ENCODE data around the gene PLPP4.

PLPP4 gene

GRCh38 chr10:120599200-120599724 is 142.2 kb downstream of the PLPP4 start:
- H3K36me3 ChIP-seq (ENCODE audit: insufficient read depth): no peaks in the 10 kb centered on the region
- no peak overlapping the region for H3K4me3 ChIP-seq (IDR thresholded peaks at IDR 0.05; ENCODE audit: insufficient read depth, low read depth, low read length)
- no peak overlapping the region for H3K4me2 ChIP-seq
- no peaks in the 10 kb centered on the region for H4K20me1 ChIP-seq (ENCODE audit: insufficient read depth)
- H3K9ac ChIP-seq: no peak overlapping the region
- H2AFZ ChIP-seq (ENCODE audit: low read depth): no peak overlapping the region
- no peak overlapping the region for H3K27ac ChIP-seq
- no peaks in the 10 kb centered on the region for H3K27me3 ChIP-seq (ENCODE audit: insufficient read depth, low read depth)
- no peaks in the 10 kb centered on the region for H3K4me1 ChIP-seq (ENCODE audit: low read depth, poor library complexity, severe bottlenecking)
- no peak for TF ChIP-seq CTCF (conservative IDR thresholded peaks at IDR 0.05; ENCODE audit: low read depth, low read length)
- no peaks in the 10 kb centered on the region for H3K79me2 ChIP-seq (ENCODE audit: insufficient read depth, low read depth)

GRCh38 chr10:120600871-120601649 is 144.0 kb downstream of the PLPP4 start:
- Histone ChIP-seq H3K27me3 (ENCODE audit: insufficient read depth, low read depth) (no peaks in the 10 kb centered on the region), H3K9ac (no peak overlapping the region), H2AFZ (ENCODE audit: low read depth) (no peak overlapping the region), H3K79me2 (ENCODE audit: insufficient read depth, low read depth) (no peaks in the 10 kb centered on the region), H3K36me3 (ENCODE audit: insufficient read depth) (no peaks in the 10 kb centered on the region), H4K20me1 (ENCODE audit: insufficient read depth) (no peaks in the 10 kb centered on the region), H3K4me1 (ENCODE audit: low read depth, poor library complexity, severe bottlenecking) (no peaks in the 10 kb centered on the region), H3K4me2 (no peak overlapping the region), H3K4me3 (IDR thresholded peaks at IDR 0.05; ENCODE audit: insufficient read depth, low read depth, low read length) (no peak overlapping the region), H3K27ac (no peak overlapping the region)
- no peak for TF ChIP-seq CTCF (conservative IDR thresholded peaks at IDR 0.05; ENCODE audit: low read depth, low read length)

- Histone ChIP-seq H3K79me2 (ENCODE audit: insufficient read depth, low read depth) (no peaks in the 10 kb centered on the region), H4K20me1 (ENCODE audit: insufficient read depth) (no peaks in the 10 kb centered on the region), H3K36me3 (ENCODE audit: insufficient read depth) (no peaks in the 10 kb centered on the region), H3K9ac (no peak overlapping the region), H2AFZ (ENCODE audit: low read depth) (no peak overlapping the region), H3K4me2 (no peak overlapping the region), H3K4me1 (ENCODE audit: low read depth, poor library complexity, severe bottlenecking) (peaks cover 5% of the 10 kb centered on the region), H3K27me3 (ENCODE audit: insufficient read depth, low read depth) (no peaks in the 10 kb centered on the region), H3K4me3 (IDR thresholded peaks at IDR 0.05; ENCODE audit: insufficient read depth, low read depth, low read length) (no peak overlapping the region), H3K27ac (no peak overlapping the region)
- TF ChIP-seq CTCF (conservative IDR thresholded peaks at IDR 0.05; ENCODE audit: low read depth, low read length): no peak
Observed at GRCh38 chr10:120601999-120602398, 145.0 kb downstream of the PLPP4 start.

GRCh38 chr10:120605410-120605809 is 148.4 kb downstream of the PLPP4 start:
- Histone ChIP-seq H3K79me2 (ENCODE audit: insufficient read depth, low read depth) (no peaks in the 10 kb centered on the region), H3K36me3 (ENCODE audit: insufficient read depth) (no peaks in the 10 kb centered on the region), H3K4me1 (ENCODE audit: low read depth, poor library complexity, severe bottlenecking) (peaks cover 22% of the 10 kb centered on the region), H2AFZ (ENCODE audit: low read depth) (no peak overlapping the region), H4K20me1 (ENCODE audit: insufficient read depth) (no peaks in the 10 kb centered on the region), H3K9ac (no peak overlapping the region), H3K4me2 (no peak overlapping the region), H3K4me3 (IDR thresholded peaks at IDR 0.05; ENCODE audit: insufficient read depth, low read depth, low read length) (no peak overlapping the region), H3K27ac (no peak overlapping the region), H3K27me3 (ENCODE audit: insufficient read depth, low read depth) (no peaks in the 10 kb centered on the region)
- TF ChIP-seq CTCF (conservative IDR thresholded peaks at IDR 0.05; ENCODE audit: low read depth, low read length): no peak
